CD4-positive, alpha-beta memory T cell (primary cell): ENCODE results near the gene ZNF44. TPM values are rescaled to one million over a fixed set of nuclear protein-coding genes. Genes with fewer than 3 reads are reported as not detected.
"Not testable (repeated sequence)": the region's sequence is repeated elsewhere in the genome, so short reads cannot be mapped to it uniquely, and the experiment has no call there.

ENCODE experiments used
- CTCF ChIA-PET: fragments of 350-600 bp; sonication (Branson Sonifier 250); formaldehyde crosslinking; loops from one replicate; lab custom pipeline; 2021; ENCODE audit warnings: inconsistent platforms; ENCODE audit not compliant: partially characterized antibody; lab: Charles Lee
- POLR2A ChIA-PET: fragments of 350-600 bp; sonication (Branson Sonifier 250); formaldehyde crosslinking; loops from one replicate; lab custom pipeline; 2021; ENCODE audit not compliant: partially characterized antibody; lab: Charles Lee
- DNase-seq, 5 donors: peaks; one replicate each; pipeline versions ENCODE4 v3.0.0 to v3.0.0-alpha.2; 2020 to 2022; ENCODE audit warnings: mixed read lengths in 1 of 5
- H3K27ac ChIP-seq: one replicate; pipeline ENCODE4 v1.7.0; 2013; ENCODE audit warnings: low read depth, low read length
- H3K27me3 ChIP-seq: 2 replicates; pipeline ENCODE4 v1.7.0; 2013; ENCODE audit warnings: mild to moderate bottlenecking, low read length, moderate library complexity; ENCODE audit not compliant: insufficient read depth
- H3K36me3 ChIP-seq: 2 replicates; pipeline ENCODE4 v1.7.0; 2013; ENCODE audit warnings: mild to moderate bottlenecking, low read length, moderate library complexity; ENCODE audit not compliant: insufficient read depth
- H3K4me1 ChIP-seq: 2 replicates; pipeline ENCODE4 v1.7.0; 2013; ENCODE audit warnings: mild to moderate bottlenecking, low read length, moderate library complexity; ENCODE audit not compliant: insufficient read depth
- H3K4me3 ChIP-seq, 2 donors: one replicate each; pipeline ENCODE4 v1.7.0; 2013; ENCODE audit warnings: low read length in 2 of 2, mild to moderate bottlenecking in 1 of 2
- H3K9me3 ChIP-seq, 2 donors: one replicate each; pipeline ENCODE4 v1.7.0; 2013; ENCODE audit warnings: low read length in 2 of 2, control low read depth in 1 of 2; ENCODE audit not compliant: control insufficient read depth in 1 of 2
- H3K27ac Mint-ChIP-seq, 7 donors: one replicate each; pipeline ENCODE4 v1.8.0; 2020 to 2021; ENCODE audit warnings: mixed read lengths in 7 of 7, mild to moderate bottlenecking in 6 of 7, inconsistent platforms in 3 of 7, moderate library complexity in 3 of 7
- H3K27me3 Mint-ChIP-seq, 2 donors: one replicate each; pipeline ENCODE4 v1.8.0; 2020 to 2021; ENCODE audit warnings: mixed read lengths in 2 of 2
- H3K36me3 Mint-ChIP-seq, 2 donors: one replicate each; pipeline ENCODE4 v1.8.0; 2020 to 2021; ENCODE audit warnings: mixed read lengths in 2 of 2, inconsistent platforms in 1 of 2, mild to moderate bottlenecking in 1 of 2
- H3K4me1 Mint-ChIP-seq, 4 donors: one replicate each; pipeline ENCODE4 v1.8.0; 2020 to 2021; ENCODE audit warnings: mixed read lengths in 4 of 4, mild to moderate bottlenecking in 1 of 4
- H3K4me3 Mint-ChIP-seq, 8 donors: one replicate each; pipeline ENCODE4 v1.8.0; 2020 to 2021; ENCODE audit warnings: mixed read lengths in 8 of 8, mild to moderate bottlenecking in 7 of 8, moderate library complexity in 6 of 8, inconsistent platforms in 3 of 8
- H3K9me3 Mint-ChIP-seq, 8 donors: one replicate each; pipeline ENCODE4 v1.8.0; 2020 to 2021; ENCODE audit warnings: mixed read lengths in 8 of 8, mild to moderate bottlenecking in 5 of 8, inconsistent platforms in 3 of 8, moderate library complexity in 1 of 8
- intact Hi-C: fragments of 100-400 bp; cut with micrococcal nuclease; formaldehyde crosslinking; loops from one replicate; pipeline ENCODE4 v1.15.1; 2023
- polyA plus RNA-seq, 2 donors: library from polyadenylated mRNA; unstranded; fragments of 300-500 nt; fragmentation: Illumina TruSeq; gene quantifications; one replicate each; pipeline ENCODE4 v1.2.3, GENCODE V29; 2021
- total RNA-seq, 2 experiments: library from RNA; stranded (reverse); gene quantifications; one replicate each; pipeline ENCODE4 v1.2.3, GENCODE V29; 2021

ZNF44 gene
- total and polyA plus RNA-seq, 4 experiments from 2014 or later, result 27.9 to 62.2 (median 53.1) TPM

DNA sequence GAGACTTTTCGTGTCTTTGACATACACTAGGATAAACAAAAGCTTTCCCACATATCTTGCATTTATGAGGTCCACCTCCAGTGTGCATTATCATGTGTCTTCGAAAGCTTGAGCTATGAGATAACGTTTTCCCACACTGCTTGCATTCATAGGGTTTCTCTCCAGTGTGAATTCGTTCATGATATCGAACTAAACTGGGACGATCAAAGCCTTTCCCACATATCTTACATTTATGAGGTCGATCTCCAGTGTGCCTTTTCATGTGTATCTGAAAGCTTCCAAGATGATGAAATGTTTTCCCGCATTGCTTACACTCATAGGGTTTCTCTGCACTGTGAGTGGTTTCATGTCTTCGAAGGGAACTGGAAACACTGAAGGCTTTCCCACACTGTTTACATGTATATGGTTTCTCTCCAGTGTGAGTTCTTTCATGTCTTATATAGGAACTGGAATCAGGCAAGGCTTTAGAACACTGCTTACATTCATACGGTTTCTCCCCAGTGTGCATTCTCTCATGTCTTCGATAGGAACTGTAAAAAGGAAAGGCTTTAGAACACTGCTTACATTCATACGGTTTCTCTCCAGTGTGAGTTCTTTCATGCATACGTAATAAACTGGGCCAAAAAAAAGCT, 24.2 kb upstream of the ZNF44 start:
- Mint-ChIP-seq H3K27ac (no peak overlapping the region), H3K4me1 (peaks cover 0 to 6% (median 4%) of the 10 kb centered on the region in 4 donors), H3K4me3 (no peak overlapping the region), H3K27me3 (no peaks in the 10 kb centered on the region), H3K9me3 (peaks cover 0 to 54% (median 34%) of the 10 kb centered on the region in 8 donors), H3K36me3 (peaks cover 51 to 63% of the 10 kb centered on the region in 2 donors)
- DNase-seq, result no peak
- CTCF ChIA-PET, result no interaction called here
- Histone ChIP-seq H3K9me3 (peaks cover 5 to 10% of the 10 kb centered on the region in 2 donors), H3K27ac (no peak overlapping the region), H3K4me3 (no peak overlapping the region), H3K36me3 (peaks cover 25% of the 10 kb centered on the region), H3K4me1 (no peaks in the 10 kb centered on the region), H3K27me3 (no peaks in the 10 kb centered on the region)
- POLR2A ChIA-PET, result no interaction called here
- intact Hi-C loops, result no loop called here

DNA sequence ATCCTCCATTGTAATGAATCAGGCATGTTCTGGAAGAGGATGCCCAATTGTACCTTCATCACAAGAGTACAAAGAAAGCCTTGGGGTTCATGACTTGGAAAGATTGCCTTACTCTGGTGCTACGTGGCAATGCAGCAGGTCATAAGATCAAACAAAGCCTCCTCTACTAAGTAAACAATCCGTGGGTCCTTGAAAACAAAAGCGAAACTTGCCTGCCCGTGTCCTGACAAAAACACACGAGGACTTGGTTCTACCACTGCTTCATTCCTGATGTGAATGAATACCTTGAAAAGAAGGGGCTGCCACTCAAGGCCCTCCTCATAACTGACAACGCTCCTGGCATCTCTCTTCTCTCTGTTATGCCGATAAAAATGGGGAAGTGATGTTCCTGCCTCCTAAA, 19.9 kb upstream of the ZNF44 start:
- peak overlapping the region in 3 of 8 donors; percentile 8 to 22 (median 21) for H3K4me3 Mint-ChIP-seq
- no peaks in the 10 kb centered on the region for H3K27me3 Mint-ChIP-seq
- H3K9me3 Mint-ChIP-seq, result peaks cover 0 to 38% (median 26%) of the 10 kb centered on the region in 8 donors

DNA sequence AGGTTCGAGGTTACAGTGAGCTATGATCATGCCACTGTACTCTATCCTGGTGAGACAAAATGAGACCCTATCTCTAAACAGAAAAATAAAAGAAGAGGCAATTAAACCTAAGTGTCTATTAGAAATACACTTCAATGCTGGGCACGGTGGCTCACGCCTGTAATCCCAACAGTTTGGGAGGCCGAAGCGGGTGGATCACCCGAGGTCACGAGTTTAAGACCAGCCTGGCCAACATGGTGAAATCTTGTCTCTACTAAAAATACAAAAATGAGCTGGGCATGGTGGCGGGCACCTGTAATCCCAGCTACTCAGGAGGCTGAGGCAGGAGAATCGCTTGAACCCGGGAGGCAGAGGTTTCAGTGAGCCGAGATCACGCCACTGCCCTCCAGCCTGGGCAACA, 14.2 kb upstream of the ZNF44 start:
- H3K36me3 Mint-ChIP-seq, intact Hi-C loops, H3K27me3 ChIP-seq, H3K9me3 ChIP-seq, H3K4me3 ChIP-seq, H3K4me1 Mint-ChIP-seq, H3K36me3 ChIP-seq, H3K27ac ChIP-seq, H3K4me1 ChIP-seq, H3K9me3 Mint-ChIP-seq, H3K27ac Mint-ChIP-seq, DNase-seq, H3K4me3 Mint-ChIP-seq, H3K27me3 Mint-ChIP-seq, CTCF ChIA-PET: not testable (repeated sequence)
- POLR2A ChIA-PET, result interaction anchor here (0.6 kb wide), 1 partner anchor 238 kb away, joined by 3 read pairs; no protein-coding TSS in a partner anchor

More for the DNA sequence above, 19.9 kb upstream of the ZNF44 start:
- ChIA-PET POLR2A (interaction anchor here (0.7 kb wide), 2 partner anchors 17 to 25 kb away, joined by 3 read pairs; no protein-coding TSS in a partner anchor), CTCF (no interaction called here)
- H3K36me3 Mint-ChIP-seq, result peaks cover 41 to 42% of the 10 kb centered on the region in 2 donors
- H3K4me1 Mint-ChIP-seq, result peaks cover 0 to 6% (median 4%) of the 10 kb centered on the region in 4 donors
- H3K27ac ChIP-seq, result no peak overlapping the region
- H3K4me1 ChIP-seq, result no peaks in the 10 kb centered on the region
- no peak overlapping the region for H3K4me3 ChIP-seq
- peaks cover 5 to 10% of the 10 kb centered on the region in 2 donors for H3K9me3 ChIP-seq
- no peaks in the 10 kb centered on the region for H3K27me3 ChIP-seq
- no peak overlapping the region for H3K27ac Mint-ChIP-seq
- intact Hi-C loops, result no loop called here
- H3K36me3 ChIP-seq, result peaks cover 13% of the 10 kb centered on the region
- DNase-seq, result no peak

DNA sequence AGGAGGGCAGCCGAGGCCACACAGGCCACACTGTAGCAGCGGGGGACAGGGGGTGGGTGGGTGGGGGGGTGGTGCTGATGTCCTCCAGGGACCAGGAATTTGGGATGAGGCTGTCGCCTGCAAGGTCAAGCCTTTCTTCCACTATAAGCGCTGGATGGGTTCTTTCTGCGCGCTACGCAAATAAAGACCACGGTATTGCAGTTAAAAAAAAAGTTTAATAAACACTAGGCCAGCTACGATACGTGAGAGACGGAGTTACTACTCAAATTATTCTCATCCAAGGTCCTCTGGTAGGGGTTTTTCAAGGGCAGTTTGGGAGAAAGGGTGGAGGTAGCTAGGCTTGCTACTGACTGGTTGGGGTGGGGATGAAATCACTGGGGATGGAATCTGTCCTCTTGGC, 508 bp upstream of the ZNF44 start:
- H3K36me3 ChIP-seq, result no peaks in the 10 kb centered on the region
- Mint-ChIP-seq H3K27ac (peak overlapping the region; percentile 68 to 99 (median 96)), H3K4me3 (peak overlapping the region; percentile 91 to 99 (median 98)), H3K27me3 (no peaks in the 10 kb centered on the region), H3K9me3 (peaks cover 0 to 1% (median 0%) of the 10 kb centered on the region in 8 donors), H3K36me3 (peaks cover 9 to 28% of the 10 kb centered on the region in 2 donors), H3K4me1 (peaks cover 22 to 38% (median 30%) of the 10 kb centered on the region in 4 donors)
- no peak for DNase-seq
- intact Hi-C loops, result loop anchor here (2.0 kb wide), 1 partner anchor 132 kb away; the partner anchor contains the start of gene ZNF136
- H3K4me3 ChIP-seq, result peak overlapping the region; percentile 29 to 79
- no peaks in the 10 kb centered on the region for H3K9me3 ChIP-seq
- no peaks in the 10 kb centered on the region for H3K27me3 ChIP-seq
- peak overlapping the region; percentile 80 for H3K27ac ChIP-seq
- ChIA-PET POLR2A (interaction anchor here (0.6 to 8.9 kb wide), 12 partner anchors 15 to 878 kb away, joined by 3 to 148 read pairs (median 4); partner anchors contain the start of genes ZNF136, ZNF20, ZNF443 and ZNF490), CTCF (interaction anchor here (1.7 kb wide), 1 partner anchor 132 kb away, joined by 5 read pairs; the partner anchor contains the start of gene ZNF136)
- peaks cover 30% of the 10 kb centered on the region for H3K4me1 ChIP-seq

DNA sequence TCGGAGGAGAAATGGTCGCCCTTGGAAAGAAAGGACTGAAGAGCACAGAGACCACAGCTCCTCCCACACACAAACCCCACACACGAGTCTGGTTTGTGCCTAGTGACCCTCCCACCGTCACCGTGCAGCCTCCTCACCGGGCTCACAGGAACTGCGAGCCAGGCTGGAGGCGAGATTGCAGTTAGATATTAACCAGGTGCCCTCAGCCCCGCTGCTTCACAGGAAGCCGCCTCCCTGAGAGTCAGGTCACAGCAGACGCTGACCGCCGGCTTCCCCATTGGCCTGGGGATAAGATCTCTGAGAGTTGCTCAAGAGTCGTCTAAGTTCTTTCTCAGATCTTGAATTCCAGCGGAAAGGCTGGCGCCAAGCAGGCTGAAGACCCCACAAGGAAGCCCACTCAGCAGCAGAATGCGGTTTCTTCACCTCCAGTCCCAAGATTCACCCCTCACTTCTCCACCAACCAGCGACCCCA, 870 bp downstream of the ZNF44 start:
- peak overlapping the region; percentile 80 for H3K27ac ChIP-seq
- H3K9me3 ChIP-seq, result no peaks in the 10 kb centered on the region
- DNase-seq, result peak; percentile 45 to 81 (median 51)
- Mint-ChIP-seq H3K27me3 (no peaks in the 10 kb centered on the region), H3K4me3 (peak overlapping the region; percentile 96 to 100 (median 99)), H3K9me3 (peaks cover 0 to 1% (median 0%) of the 10 kb centered on the region in 8 donors), H3K4me1 (peaks cover 32 to 51% (median 42%) of the 10 kb centered on the region in 4 donors), H3K27ac (peak overlapping the region; percentile 96 to 100 (median 98)), H3K36me3 (peaks cover 15 to 28% of the 10 kb centered on the region in 2 donors)
- H3K27me3 ChIP-seq, result no peaks in the 10 kb centered on the region
- CTCF ChIA-PET, result no interaction called here
- peak overlapping the region; percentile 73 to 79 for H3K4me3 ChIP-seq
- H3K36me3 ChIP-seq, result no peaks in the 10 kb centered on the region
- POLR2A ChIA-PET, result interaction anchor here (1.0 to 8.9 kb wide), 4 partner anchors 11 to 107 kb away, joined by 3 to 148 read pairs (median 5); partner anchors contain the start of genes ZNF563 and ZNF799
- intact Hi-C loops, result loop anchor here (1.0 to 2.0 kb wide), 4 partner anchors 39 to 147 kb away; partner anchors contain the start of genes ZNF136, ZNF443, ZNF563 and ZNF799
- peaks cover 42% of the 10 kb centered on the region for H3K4me1 ChIP-seq

DNA sequence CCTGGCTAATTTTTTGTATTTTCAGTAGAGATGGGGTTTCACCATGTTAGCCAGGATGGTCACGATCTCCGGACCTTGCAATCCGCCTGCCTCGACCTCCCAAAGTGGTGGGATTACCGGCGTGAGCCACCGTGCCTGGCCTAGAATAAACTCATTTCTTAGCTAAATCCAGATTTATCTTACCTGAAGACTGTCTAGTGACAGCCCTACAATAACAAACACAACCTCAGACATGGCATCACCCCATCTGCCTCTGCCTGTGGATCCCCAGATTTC, 5.0 kb downstream of the ZNF44 start:
- Mint-ChIP-seq H3K27me3 (no peaks in the 10 kb centered on the region), H3K4me1 (peaks cover 37 to 67% (median 53%) of the 10 kb centered on the region in 4 donors)
- H3K4me1 ChIP-seq, result peaks cover 59% of the 10 kb centered on the region

More for the DNA sequence above, 5.0 kb downstream of the ZNF44 start:
- ChIA-PET POLR2A (interaction anchor here (0.6 to 8.9 kb wide), 9 partner anchors 11 to 1692 kb away, joined by 3 to 148 read pairs (median 5); partner anchors contain the start of genes JUNB, ZNF136, ZNF442 and ZNF563), CTCF (no interaction called here)
- Mint-ChIP-seq H3K9me3 (no peaks in the 10 kb centered on the region), H3K36me3 (peaks cover 25 to 36% of the 10 kb centered on the region in 2 donors), H3K4me3 (peak overlapping the region; percentile 73 to 87 (median 80)), H3K27ac (peak overlapping the region; percentile 93 to 97 (median 95))
- no peak overlapping the region for H3K4me3 ChIP-seq
- intact Hi-C loops, result loop anchor here (1.0 to 2.0 kb wide), 2 partner anchors 44 to 111 kb away; partner anchors contain the start of genes ZNF563 and ZNF799
- peak overlapping the region; percentile 51 for H3K27ac ChIP-seq
- peak in 1 of 5 donors; percentile 38 for DNase-seq
- no peaks in the 10 kb centered on the region for H3K36me3 ChIP-seq
- no peaks in the 10 kb centered on the region for H3K9me3 ChIP-seq
- H3K27me3 ChIP-seq, result no peaks in the 10 kb centered on the region
